HepG2 (cell line): Measurements from ENCODE around the gene SERTAD2. TPM values are rescaled to one million over a fixed set of nuclear protein-coding genes. Genes with fewer than 3 reads are reported as not detected.

Experiments
- ARNT ChIP-seq: fragments of 450-650 bp; IDR thresholded peaks from 2 replicates; pipeline ENCODE4 v1.6.1; 2017
- NCOR1 ChIP-seq: fragments of 200-600 bp; sonication (generic); IDR thresholded peaks from 2 replicates; pipeline ENCODE4 v1.7.0; 2017; ENCODE audit warnings: antibody characterized with exemption, low read length, borderline replicate concordance
- NFE2 ChIP-seq: sonication (generic); formaldehyde crosslinking; IDR thresholded peaks from 2 replicates; pipeline ENCODE4 v1.4.0; 2020; ENCODE audit warnings: missing genetic modification reagents
- NR2C2 ChIP-seq: sonication (generic); formaldehyde crosslinking; IDR thresholded peaks from 2 replicates; pipeline ENCODE4 v1.4.0; 2020; ENCODE audit warnings: missing genetic modification reagents, mild to moderate bottlenecking, moderate library complexity, borderline replicate concordance
- POLR2G ChIP-seq: fragments of 200-400 bp; formaldehyde crosslinking; IDR thresholded peaks from 2 replicates; pipeline ENCODE4 v1.6.1; 2018; ENCODE audit warnings: mild to moderate bottlenecking, low read depth, low read length, moderate library complexity
- SCMH1 ChIP-seq: sonication (generic); formaldehyde crosslinking; IDR thresholded peaks from 2 replicates; pipeline ENCODE4 v1.9.0; 2021; ENCODE audit warnings: missing genetic modification reagents, mild to moderate bottlenecking, borderline replicate concordance
- SKI ChIP-seq: fragments of 450-650 bp; IDR thresholded peaks from one replicate; pipeline ENCODE4 v1.6.1; 2018; ENCODE audit warnings: mild to moderate bottlenecking; ENCODE audit not compliant: partially characterized antibody
- TOE1 ChIP-seq: sonication (generic); formaldehyde crosslinking; IDR thresholded peaks from 2 replicates; pipeline ENCODE4 v1.4.0; 2020; ENCODE audit warnings: mild to moderate bottlenecking, missing genetic modification reagents
- ZNF17 ChIP-seq: sonication (generic); formaldehyde crosslinking; IDR thresholded peaks from 2 replicates; pipeline ENCODE4 v1.5.0; 2020; ENCODE audit warnings: mild to moderate bottlenecking, missing genetic modification reagents
- ZNF24 ChIP-seq: fragments of 450-650 bp; IDR thresholded peaks from 2 replicates; pipeline ENCODE4 v1.6.1; 2017; ENCODE audit warnings: antibody characterized with exemption, mild to moderate bottlenecking
- ZNF589 ChIP-seq: sonication (generic); formaldehyde crosslinking; conservative IDR thresholded peaks from 2 replicates; pipeline ENCODE4 v1.8.0; 2022; ENCODE audit warnings: mild to moderate bottlenecking, moderate library complexity, missing genetic modification reagents
- ZNF614 ChIP-seq: IDR thresholded peaks from 2 replicates; pipeline ENCODE4 v1.6.1; 2018; ENCODE audit warnings: missing biosample characterization, missing genetic modification reagents, inconsistent platforms, borderline replicate concordance
- ZNF724P ChIP-seq: sonication (generic); formaldehyde crosslinking; IDR thresholded peaks from 2 replicates; pipeline ENCODE4 v1.8.0; 2022; ENCODE audit warnings: missing genetic modification reagents, borderline replicate concordance
- polyA plus RNA-seq, 8 experiments: library from polyadenylated mRNA; depleted of rRNA in 3 of 8; stranded (reverse) in 7 of 8; unstranded in 1 of 8; fragments of >200 nt; fragmentation: Illumina TruSeq in 4 of 8; extraction: Trizol in 4 of 8; gene quantifications; 2 replicates each; pipeline versions ENCODE4 v1.2.1 to v1.2.3, GENCODE V29; 2011 to 2016; ENCODE audit warnings: low read depth in 4 of 8, missing spikeins in 1 of 8, mixed read lengths in 1 of 8; ENCODE audit not compliant: insufficient read depth in 1 of 8
- total RNA-seq, 5 experiments: library from RNA; depleted of rRNA; stranded (reverse); fragments of >200 nt; fragmentation: Illumina TruSeq; extraction: Trizol; gene quantifications; 2 replicates each; pipeline ENCODE4 v1.2.3, GENCODE V29; 2016; ENCODE audit warnings: low read depth in 1 of 5
- TF ChIP-seq, protein P1 (sequence below): sonication (generic); formaldehyde crosslinking; IDR thresholded peaks from 2 replicates; pipeline ENCODE4 v1.4.0; 2020; ENCODE audit warnings: missing genetic modification reagents, borderline replicate concordance
- TF ChIP-seq, protein P2 (sequence below): sonication (generic); formaldehyde crosslinking; IDR thresholded peaks from 2 replicates; pipeline ENCODE4 v1.8.0; 2022; ENCODE audit warnings: mild to moderate bottlenecking, missing genetic modification reagents
- TF ChIP-seq, protein P3 (sequence below): sonication (generic); formaldehyde crosslinking; IDR thresholded peaks from 2 replicates; pipeline ENCODE4 v1.4.0; 2020; ENCODE audit warnings: missing genetic modification reagents, borderline replicate concordance

Gene SERTAD2
- total and polyA plus RNA-seq, 2 of the 13 experiments (the other 11 are each of a cell fraction or from before 2014, with no cell fraction given) = 6.7 to 22.6 TPM

DNA sequence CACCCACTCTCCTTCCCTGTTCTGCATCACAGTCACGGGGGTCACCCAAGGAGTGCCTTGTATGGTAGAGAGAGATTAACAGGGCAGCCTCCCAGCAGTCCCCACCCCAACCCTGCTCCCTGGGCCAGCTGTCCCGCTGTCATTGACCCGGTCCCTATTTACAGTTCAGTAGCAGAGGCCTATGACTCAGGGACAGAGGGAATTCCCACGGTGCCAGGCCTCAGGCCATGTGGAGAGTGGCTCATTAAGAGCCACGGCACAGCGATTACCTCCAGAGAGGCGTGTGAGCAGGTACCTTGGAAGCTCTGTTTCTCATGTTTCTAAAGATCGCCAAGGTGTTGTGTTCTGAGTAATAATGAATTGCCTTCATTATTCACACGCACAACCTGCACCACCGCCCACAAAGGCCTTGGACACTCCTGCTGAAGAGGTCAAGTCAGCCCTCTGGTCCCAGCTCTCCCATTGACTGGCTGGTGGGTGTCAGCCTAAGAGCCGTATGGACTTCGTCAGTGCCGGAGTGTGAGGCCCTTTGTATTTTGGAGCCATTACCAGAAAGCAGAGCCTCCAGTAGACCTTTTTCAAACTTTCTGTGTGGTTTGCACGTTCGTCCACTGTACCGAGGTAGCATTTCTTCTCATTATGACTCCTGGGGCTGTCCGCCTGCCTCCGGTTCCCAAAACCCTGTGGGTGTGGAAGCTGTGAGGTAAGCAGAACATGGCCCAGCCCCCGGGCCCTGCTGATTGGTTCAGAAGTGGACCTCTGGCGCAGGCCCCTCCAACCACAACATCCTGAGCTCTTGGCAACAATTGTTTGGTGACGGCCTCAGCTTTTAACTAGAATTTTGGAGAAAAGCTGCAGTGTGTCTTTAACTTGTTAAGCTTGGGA is 47.0 kb downstream of the SERTAD2 start (continued):
- TF ChIP-seq, protein P1, sequence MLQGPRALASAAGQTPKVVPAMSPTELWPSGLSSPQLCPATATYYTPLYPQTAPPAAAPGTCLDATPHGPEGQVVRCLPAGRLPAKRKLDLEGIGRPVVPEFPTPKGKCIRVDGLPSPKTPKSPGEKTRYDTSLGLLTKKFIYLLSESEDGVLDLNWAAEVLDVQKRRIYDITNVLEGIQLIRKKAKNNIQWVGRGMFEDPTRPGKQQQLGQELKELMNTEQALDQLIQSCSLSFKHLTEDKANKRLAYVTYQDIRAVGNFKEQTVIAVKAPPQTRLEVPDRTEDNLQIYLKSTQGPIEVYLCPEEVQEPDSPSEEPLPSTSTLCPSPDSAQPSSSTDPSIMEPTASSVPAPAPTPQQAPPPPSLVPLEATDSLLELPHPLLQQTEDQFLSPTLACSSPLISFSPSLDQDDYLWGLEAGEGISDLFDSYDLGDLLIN (CRISPR knock-in tag) = no peak
- TF ChIP-seq ARNT = no peak
- TF ChIP-seq SCMH1 (CRISPR knock-in tag) = no peak
- TF ChIP-seq NR2C2 (CRISPR knock-in tag) = peak; percentile 42; the same call in 1 of the 2 replicates
- 0 out of 2 replicates have a peak, but pooled peaks have one; percentile 61 for TF ChIP-seq ZNF589 (CRISPR knock-in tag)
- TF ChIP-seq NFE2 = no peak
- TF ChIP-seq ZNF24 = no peak
- TF ChIP-seq, protein P2, sequence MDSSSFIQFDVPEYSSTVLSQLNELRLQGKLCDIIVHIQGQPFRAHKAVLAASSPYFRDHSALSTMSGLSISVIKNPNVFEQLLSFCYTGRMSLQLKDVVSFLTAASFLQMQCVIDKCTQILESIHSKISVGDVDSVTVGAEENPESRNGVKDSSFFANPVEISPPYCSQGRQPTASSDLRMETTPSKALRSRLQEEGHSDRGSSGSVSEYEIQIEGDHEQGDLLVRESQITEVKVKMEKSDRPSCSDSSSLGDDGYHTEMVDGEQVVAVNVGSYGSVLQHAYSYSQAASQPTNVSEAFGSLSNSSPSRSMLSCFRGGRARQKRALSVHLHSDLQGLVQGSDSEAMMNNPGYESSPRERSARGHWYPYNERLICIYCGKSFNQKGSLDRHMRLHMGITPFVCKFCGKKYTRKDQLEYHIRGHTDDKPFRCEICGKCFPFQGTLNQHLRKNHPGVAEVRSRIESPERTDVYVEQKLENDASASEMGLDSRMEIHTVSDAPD (CRISPR knock-in tag) = 0 out of 2 replicates have a peak, but pooled peaks have one; percentile 15
- no peak for TF ChIP-seq POLR2G
- no peak for TF ChIP-seq NCOR1
- no peak for TF ChIP-seq ZNF614
- TF ChIP-seq SKI = no peak
- TF ChIP-seq ZNF724P (CRISPR knock-in tag) = peak; percentile 51; the same call in 1 of the 2 replicates
- no peak for TF ChIP-seq ZNF17 (CRISPR knock-in tag)
- TF ChIP-seq TOE1 (CRISPR knock-in tag) = no peak
- TF ChIP-seq, protein P3, sequence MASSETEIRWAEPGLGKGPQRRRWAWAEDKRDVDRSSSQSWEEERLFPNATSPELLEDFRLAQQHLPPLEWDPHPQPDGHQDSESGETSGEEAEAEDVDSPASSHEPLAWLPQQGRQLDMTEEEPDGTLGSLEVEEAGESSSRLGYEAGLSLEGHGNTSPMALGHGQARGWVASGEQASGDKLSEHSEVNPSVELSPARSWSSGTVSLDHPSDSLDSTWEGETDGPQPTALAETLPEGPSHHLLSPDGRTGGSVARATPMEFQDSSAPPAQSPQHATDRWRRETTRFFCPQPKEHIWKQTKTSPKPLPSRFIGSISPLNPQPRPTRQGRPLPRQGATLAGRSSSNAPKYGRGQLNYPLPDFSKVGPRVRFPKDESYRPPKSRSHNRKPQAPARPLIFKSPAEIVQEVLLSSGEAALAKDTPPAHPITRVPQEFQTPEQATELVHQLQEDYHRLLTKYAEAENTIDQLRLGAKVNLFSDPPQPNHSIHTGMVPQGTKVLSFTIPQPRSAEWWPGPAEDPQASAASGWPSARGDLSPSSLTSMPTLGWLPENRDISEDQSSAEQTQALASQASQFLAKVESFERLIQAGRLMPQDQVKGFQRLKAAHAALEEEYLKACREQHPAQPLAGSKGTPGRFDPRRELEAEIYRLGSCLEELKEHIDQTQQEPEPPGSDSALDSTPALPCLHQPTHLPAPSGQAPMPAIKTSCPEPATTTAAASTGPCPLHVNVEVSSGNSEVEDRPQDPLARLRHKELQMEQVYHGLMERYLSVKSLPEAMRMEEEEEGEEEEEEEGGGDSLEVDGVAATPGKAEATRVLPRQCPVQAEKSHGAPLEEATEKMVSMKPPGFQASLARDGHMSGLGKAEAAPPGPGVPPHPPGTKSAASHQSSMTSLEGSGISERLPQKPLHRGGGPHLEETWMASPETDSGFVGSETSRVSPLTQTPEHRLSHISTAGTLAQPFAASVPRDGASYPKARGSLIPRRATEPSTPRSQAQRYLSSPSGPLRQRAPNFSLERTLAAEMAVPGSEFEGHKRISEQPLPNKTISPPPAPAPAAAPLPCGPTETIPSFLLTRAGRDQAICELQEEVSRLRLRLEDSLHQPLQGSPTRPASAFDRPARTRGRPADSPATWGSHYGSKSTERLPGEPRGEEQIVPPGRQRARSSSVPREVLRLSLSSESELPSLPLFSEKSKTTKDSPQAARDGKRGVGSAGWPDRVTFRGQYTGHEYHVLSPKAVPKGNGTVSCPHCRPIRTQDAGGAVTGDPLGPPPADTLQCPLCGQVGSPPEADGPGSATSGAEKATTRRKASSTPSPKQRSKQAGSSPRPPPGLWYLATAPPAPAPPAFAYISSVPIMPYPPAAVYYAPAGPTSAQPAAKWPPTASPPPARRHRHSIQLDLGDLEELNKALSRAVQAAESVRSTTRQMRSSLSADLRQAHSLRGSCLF (CRISPR knock-in tag) = no peak
